Measurements from ENCODE around the gene GPC4. TPM values are rescaled to one million over a fixed set of nuclear protein-coding genes. Genes with fewer than 3 reads are reported as not detected.

The GPC4 gene
- total RNA-seq, 1 donor from 2014 or later = 69.0 TPM

GRCh38 chrX:133410550-133410949 is 4.7 kb downstream of the GPC4 start:
- Mint-ChIP-seq H3K9me3 (peaks cover 2% of the 10 kb centered on the region), H3K27ac (no peak overlapping the region), H3K4me1 (ENCODE audit: unreplicated experiment) (peaks cover 35% of the 10 kb centered on the region), H3K36me3 (peaks cover 20% of the 10 kb centered on the region), H3K4me3 (peak overlapping the region; percentile 35), H3K27me3 (peaks cover 42% of the 10 kb centered on the region)
- TF ChIP-seq CTCF (conservative IDR thresholded peaks at IDR 0.05) = no peak
- no peak for DNase-seq (ENCODE audit: extremely low spot score, unreplicated experiment)

- Mint-ChIP-seq H3K27me3 (peaks cover 5% of the 10 kb centered on the region), H3K4me3 (no peak overlapping the region), H3K4me1 (ENCODE audit: unreplicated experiment) (peaks cover 34% of the 10 kb centered on the region), H3K27ac (no peak overlapping the region), H3K9me3 (peaks cover 4% of the 10 kb centered on the region), H3K36me3 (peaks cover 21% of the 10 kb centered on the region)
- DNase-seq (ENCODE audit: extremely low spot score, unreplicated experiment) = no peak
- TF ChIP-seq CTCF (conservative IDR thresholded peaks at IDR 0.05) = no peak
These were observed 9.6 kb downstream of the GPC4 start for GRCh38 chrX:133405498-133406185.

GRCh38 chrX:133403984-133404383 is 11.3 kb downstream of the GPC4 start:
- Mint-ChIP-seq H3K9me3 (peaks cover 4% of the 10 kb centered on the region), H3K4me1 (ENCODE audit: unreplicated experiment) (peaks cover 35% of the 10 kb centered on the region), H3K36me3 (peaks cover 19% of the 10 kb centered on the region), H3K27ac (no peak overlapping the region), H3K4me3 (no peak overlapping the region), H3K27me3 (no peaks in the 10 kb centered on the region)
- no peak for TF ChIP-seq CTCF (conservative IDR thresholded peaks at IDR 0.05)
- DNase-seq (ENCODE audit: extremely low spot score, unreplicated experiment) = no peak

GRCh38 chrX:133402830-133403625 is 12.3 kb downstream of the GPC4 start:
- Mint-ChIP-seq H3K9me3 (peaks cover 4% of the 10 kb centered on the region), H3K36me3 (peaks cover 22% of the 10 kb centered on the region), H3K4me1 (ENCODE audit: unreplicated experiment) (peaks cover 34% of the 10 kb centered on the region), H3K27me3 (no peaks in the 10 kb centered on the region), H3K27ac (no peak overlapping the region), H3K4me3 (no peak overlapping the region)
- no peak for DNase-seq (ENCODE audit: extremely low spot score, unreplicated experiment)
- no peak for TF ChIP-seq CTCF (conservative IDR thresholded peaks at IDR 0.05)

DNA sequence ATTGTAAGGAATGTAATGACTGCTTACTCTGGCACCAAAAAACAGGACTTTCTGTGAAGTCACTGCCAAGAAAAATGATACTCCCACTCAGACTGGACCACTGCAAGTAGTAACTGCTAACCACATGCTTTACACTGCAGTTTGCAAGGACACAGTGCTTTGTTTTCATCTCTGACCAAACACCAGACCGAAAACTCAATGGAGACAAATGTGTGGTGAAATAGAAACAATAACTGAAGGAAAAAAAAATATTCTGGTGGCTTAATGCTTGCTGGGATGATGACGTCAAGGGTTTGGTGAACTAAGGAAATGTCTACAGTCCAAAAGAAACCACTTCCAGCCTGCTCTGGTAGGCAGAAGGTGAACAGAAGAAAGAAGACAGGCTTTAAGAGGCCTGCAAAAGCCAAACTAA is 13.2 kb downstream of the GPC4 start:
- Mint-ChIP-seq H3K36me3 (peaks cover 17% of the 10 kb centered on the region), H3K27me3 (no peaks in the 10 kb centered on the region), H3K9me3 (peaks cover 4% of the 10 kb centered on the region), H3K27ac (peak overlapping the region; percentile 7), H3K4me1 (ENCODE audit: unreplicated experiment) (peaks cover 24% of the 10 kb centered on the region), H3K4me3 (no peak overlapping the region)
- no peak for TF ChIP-seq CTCF (conservative IDR thresholded peaks at IDR 0.05)
- no peak for DNase-seq (ENCODE audit: extremely low spot score, unreplicated experiment)
